Measurements from ENCODE around the gene TBC1D14. TPM values are rescaled to one million over a fixed set of nuclear protein-coding genes. Genes with fewer than 3 reads are reported as not detected.

Gene TBC1D14
- total RNA-seq, 2 donors from 2014 or later = 42.3 to 43.5 TPM

GRCh38 chr4:6942238-6942800 lies 32.7 kb downstream of the TBC1D14 start:
- Mint-ChIP-seq H3K27ac (no peak overlapping the region), H3K36me3 (ENCODE audit: low read depth) (no peaks in the 10 kb centered on the region), H3K4me1 (peaks cover 48% of the 10 kb centered on the region), H3K27me3 (ENCODE audit: insufficient read depth) (no peaks in the 10 kb centered on the region), H3K4me3 (no peak overlapping the region), H3K9me3 (no peaks in the 10 kb centered on the region)
- H3K36me3 ChIP-seq (ENCODE audit: control insufficient read depth, insufficient read depth, low read length) = no peaks in the 10 kb centered on the region
- no peak for TF ChIP-seq CTCF (conservative IDR thresholded peaks at IDR 0.05)
- DNase-seq = peak; percentile 55
- no peaks in the 10 kb centered on the region for H3K27me3 ChIP-seq (ENCODE audit: control insufficient read depth, insufficient read depth, low read length, poor library complexity, severe bottlenecking)
- no peak overlapping the region for H3K4me3 ChIP-seq (ENCODE audit: low read length)
- no peaks in the 10 kb centered on the region for H3K9me3 ChIP-seq (ENCODE audit: control insufficient read depth, low read length)
- no peak overlapping the region for H3K27ac ChIP-seq (ENCODE audit: low read depth, low read length)
- H3K9ac ChIP-seq (ENCODE audit: extremely low read depth, low read length, poor library complexity, severe bottlenecking) = no peak overlapping the region
- WGBS, 2 experiments (ENCODE audit: insufficient coverage in 1 of 2, insufficient read length in 1 of 2) = 68 to 70% methylated on average over 2 to 7 of the region's 7 CpGs
- peaks cover 11% of the 10 kb centered on the region for H3K4me1 ChIP-seq (ENCODE audit: control insufficient read depth, insufficient read depth, low read length)

- Histone ChIP-seq H3K9me3 (ENCODE audit: control insufficient read depth, low read length) (no peaks in the 10 kb centered on the region), H3K27ac (ENCODE audit: low read depth, low read length) (no peak overlapping the region), H3K36me3 (ENCODE audit: control insufficient read depth, insufficient read depth, low read length) (no peaks in the 10 kb centered on the region), H3K9ac (ENCODE audit: extremely low read depth, low read length, poor library complexity, severe bottlenecking) (no peak overlapping the region), H3K27me3 (ENCODE audit: control insufficient read depth, insufficient read depth, low read length, poor library complexity, severe bottlenecking) (no peaks in the 10 kb centered on the region), H3K4me1 (ENCODE audit: control insufficient read depth, insufficient read depth, low read length) (peaks cover 11% of the 10 kb centered on the region), H3K4me3 (ENCODE audit: low read length) (no peak overlapping the region)
- peak; percentile 76 for DNase-seq
- H3K9me3 Mint-ChIP-seq = no peaks in the 10 kb centered on the region
- H3K27ac Mint-ChIP-seq = peak overlapping the region; percentile 65
- H3K4me1 Mint-ChIP-seq = peaks cover 44% of the 10 kb centered on the region
- peak; percentile 14 for TF ChIP-seq CTCF (conservative IDR thresholded peaks at IDR 0.05)
- H3K4me3 Mint-ChIP-seq = no peak overlapping the region
- no peaks in the 10 kb centered on the region for H3K36me3 Mint-ChIP-seq (ENCODE audit: low read depth)
- 80 to 85% methylated on average over 5 to 19 of the region's 19 CpGs for WGBS, 2 experiments (ENCODE audit: insufficient coverage in 1 of 2, insufficient read length in 1 of 2)
- no peaks in the 10 kb centered on the region for H3K27me3 Mint-ChIP-seq (ENCODE audit: insufficient read depth)
These were observed 33.6 kb downstream of the TBC1D14 start for GRCh38 chr4:6943012-6943884.

DNA sequence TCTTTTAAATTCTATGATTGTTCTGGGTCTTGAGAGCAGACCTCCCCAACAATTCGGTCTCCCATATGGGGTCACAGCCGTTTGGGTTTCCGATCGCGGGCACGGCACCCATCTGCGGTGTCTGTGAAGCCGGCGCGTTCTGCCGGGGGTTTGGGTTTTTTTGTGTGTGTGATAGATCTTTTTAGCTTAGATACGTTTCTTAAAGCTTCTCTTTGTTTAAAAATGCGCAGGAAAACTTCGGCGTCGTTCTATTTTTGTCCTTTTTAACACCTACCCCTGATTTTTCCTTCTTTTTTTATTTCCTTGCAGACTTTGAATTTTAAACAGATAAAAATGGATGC lies 34.2 kb downstream of the TBC1D14 start:
- no peaks in the 10 kb centered on the region for H3K36me3 Mint-ChIP-seq (ENCODE audit: low read depth)
- no peak overlapping the region for H3K9ac ChIP-seq (ENCODE audit: extremely low read depth, low read length, poor library complexity, severe bottlenecking)
- H3K27me3 Mint-ChIP-seq (ENCODE audit: insufficient read depth) = no peaks in the 10 kb centered on the region
- no peaks in the 10 kb centered on the region for H3K27me3 ChIP-seq (ENCODE audit: control insufficient read depth, insufficient read depth, low read length, poor library complexity, severe bottlenecking)
- peaks cover 44% of the 10 kb centered on the region for H3K4me1 Mint-ChIP-seq
- H3K36me3 ChIP-seq (ENCODE audit: control insufficient read depth, insufficient read depth, low read length) = no peaks in the 10 kb centered on the region
- peaks cover 11% of the 10 kb centered on the region for H3K4me1 ChIP-seq (ENCODE audit: control insufficient read depth, insufficient read depth, low read length)
- TF ChIP-seq CTCF (conservative IDR thresholded peaks at IDR 0.05) = no peak
- H3K27ac Mint-ChIP-seq = no peak overlapping the region
- DNase-seq = no peak
- H3K9me3 Mint-ChIP-seq = no peaks in the 10 kb centered on the region
- no peaks in the 10 kb centered on the region for H3K9me3 ChIP-seq (ENCODE audit: control insufficient read depth, low read length)
- H3K4me3 ChIP-seq (ENCODE audit: low read length) = no peak overlapping the region
- no peak overlapping the region for H3K27ac ChIP-seq (ENCODE audit: low read depth, low read length)
- H3K4me3 Mint-ChIP-seq = no peak overlapping the region
- 93 to 98% methylated on average over 15 to 16 of the region's 16 CpGs for WGBS, 2 experiments (ENCODE audit: insufficient coverage in 1 of 2, insufficient read length in 1 of 2)

All from endodermal cell (in vitro differentiated cells).